Measurements from ENCODE around the gene PITPNC1. TPM values are rescaled to one million over a fixed set of nuclear protein-coding genes. Genes with fewer than 3 reads are reported as not detected.
A peak's percentile ranks its signal among the peaks of the same experiment; 100 is the strongest.
"Not testable (repeated sequence)": the region's sequence is repeated elsewhere in the genome, so short reads cannot be mapped to it uniquely, and the experiment has no call there.

The PITPNC1 gene
- total RNA-seq, 1 experiment from 2014 or later: 40.1 TPM

DNA sequence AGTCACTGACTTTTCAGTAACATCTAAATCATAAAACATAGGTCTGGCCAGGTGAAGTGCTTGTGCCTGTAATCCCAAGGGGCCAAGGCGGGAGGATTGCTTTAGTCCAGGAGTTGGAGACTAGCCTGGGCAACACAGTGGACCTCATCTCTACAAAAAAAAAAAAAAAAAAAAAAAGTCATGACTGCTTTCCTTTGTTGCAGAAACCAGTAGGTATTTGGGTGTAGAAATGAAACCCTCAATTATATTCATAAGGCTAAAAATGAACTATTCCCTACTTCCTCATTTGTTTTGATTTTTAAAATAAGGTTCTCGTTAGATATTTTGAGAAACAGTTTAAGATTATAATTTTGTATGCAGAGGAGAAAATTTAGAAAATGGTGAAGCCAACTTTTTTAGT, 26.0 kb downstream of the PITPNC1 start:
- no TSS peak for BruUV-seq (replicated peaks)
- intact Hi-C loops (cut with micrococcal nuclease): no loop called here
- CTCF ChIA-PET: interaction anchor here (0.9 kb wide), 1 partner anchor 25 kb away, joined by 3 read pairs; no protein-coding TSS in a partner anchor
- Mint-ChIP-seq H3K9me3 (ENCODE audit: unreplicated experiment) (no peaks in the 10 kb centered on the region), H3K4me1 (ENCODE audit: insufficient read depth, unreplicated experiment) (no peaks in the 10 kb centered on the region), H3K27ac (ENCODE audit: low read depth, unreplicated experiment) (no peak overlapping the region), H3K27me3 (ENCODE audit: insufficient read depth, unreplicated experiment) (no peaks in the 10 kb centered on the region), H3K4me3 (ENCODE audit: unreplicated experiment) (no peak overlapping the region), H3K36me3 (ENCODE audit: insufficient read depth, unreplicated experiment) (no peaks in the 10 kb centered on the region)
- TF ChIP-seq, protein P1, sequence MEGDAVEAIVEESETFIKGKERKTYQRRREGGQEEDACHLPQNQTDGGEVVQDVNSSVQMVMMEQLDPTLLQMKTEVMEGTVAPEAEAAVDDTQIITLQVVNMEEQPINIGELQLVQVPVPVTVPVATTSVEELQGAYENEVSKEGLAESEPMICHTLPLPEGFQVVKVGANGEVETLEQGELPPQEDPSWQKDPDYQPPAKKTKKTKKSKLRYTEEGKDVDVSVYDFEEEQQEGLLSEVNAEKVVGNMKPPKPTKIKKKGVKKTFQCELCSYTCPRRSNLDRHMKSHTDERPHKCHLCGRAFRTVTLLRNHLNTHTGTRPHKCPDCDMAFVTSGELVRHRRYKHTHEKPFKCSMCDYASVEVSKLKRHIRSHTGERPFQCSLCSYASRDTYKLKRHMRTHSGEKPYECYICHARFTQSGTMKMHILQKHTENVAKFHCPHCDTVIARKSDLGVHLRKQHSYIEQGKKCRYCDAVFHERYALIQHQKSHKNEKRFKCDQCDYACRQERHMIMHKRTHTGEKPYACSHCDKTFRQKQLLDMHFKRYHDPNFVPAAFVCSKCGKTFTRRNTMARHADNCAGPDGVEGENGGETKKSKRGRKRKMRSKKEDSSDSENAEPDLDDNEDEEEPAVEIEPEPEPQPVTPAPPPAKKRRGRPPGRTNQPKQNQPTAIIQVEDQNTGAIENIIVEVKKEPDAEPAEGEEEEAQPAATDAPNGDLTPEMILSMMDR (IDR thresholded peaks at IDR 0.05; ENCODE audit: unreplicated experiment): no peak
- DNase-seq (ENCODE audit: unreplicated experiment): no peak
- POLR2A ChIA-PET: interaction anchor here (0.6 kb wide), 1 partner anchor 422 kb away, joined by 4 read pairs; no protein-coding TSS in a partner anchor

DNA sequence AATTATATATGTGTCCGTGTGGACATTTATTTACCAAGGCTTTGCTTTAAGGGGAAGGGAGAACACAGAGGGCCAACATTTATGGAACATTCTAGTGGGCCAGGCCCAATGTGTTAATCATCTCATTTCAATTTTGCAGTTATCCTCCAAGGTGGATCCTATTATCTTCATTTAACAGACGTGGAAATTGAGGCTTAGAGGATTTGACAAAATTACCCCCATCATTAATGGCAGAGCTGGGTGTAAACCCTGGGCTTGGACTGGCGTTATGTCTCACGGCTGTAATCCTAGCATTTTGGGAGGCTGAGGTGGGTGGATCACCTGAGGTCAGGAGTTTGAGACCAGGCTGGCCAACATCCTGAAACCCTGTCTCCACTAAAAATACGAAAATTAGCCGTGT, 26.4 kb downstream of the PITPNC1 start:
- POLR2A ChIA-PET: interaction anchor here (0.6 kb wide), 2 partner anchors 168 to 421 kb away, joined by 3 to 4 read pairs; no protein-coding TSS in a partner anchor
- BruUV-seq (replicated peaks): no TSS peak
- intact Hi-C loops (cut with micrococcal nuclease): no loop called here
- peaks cover 2% of the 10 kb centered on the region for H3K4me1 Mint-ChIP-seq (ENCODE audit: insufficient read depth, unreplicated experiment)
- TF ChIP-seq, protein P1 (IDR thresholded peaks at IDR 0.05; ENCODE audit: unreplicated experiment): no peak
- no peak overlapping the region for H3K4me3 Mint-ChIP-seq (ENCODE audit: unreplicated experiment)
- no peak for DNase-seq (ENCODE audit: unreplicated experiment)
- H3K36me3 Mint-ChIP-seq (ENCODE audit: insufficient read depth, unreplicated experiment): no peaks in the 10 kb centered on the region
- no peak overlapping the region for H3K27ac Mint-ChIP-seq (ENCODE audit: low read depth, unreplicated experiment)
- H3K27me3 Mint-ChIP-seq (ENCODE audit: insufficient read depth, unreplicated experiment): no peaks in the 10 kb centered on the region
- CTCF ChIA-PET: no interaction called here
- no peaks in the 10 kb centered on the region for H3K9me3 Mint-ChIP-seq (ENCODE audit: unreplicated experiment)

DNA sequence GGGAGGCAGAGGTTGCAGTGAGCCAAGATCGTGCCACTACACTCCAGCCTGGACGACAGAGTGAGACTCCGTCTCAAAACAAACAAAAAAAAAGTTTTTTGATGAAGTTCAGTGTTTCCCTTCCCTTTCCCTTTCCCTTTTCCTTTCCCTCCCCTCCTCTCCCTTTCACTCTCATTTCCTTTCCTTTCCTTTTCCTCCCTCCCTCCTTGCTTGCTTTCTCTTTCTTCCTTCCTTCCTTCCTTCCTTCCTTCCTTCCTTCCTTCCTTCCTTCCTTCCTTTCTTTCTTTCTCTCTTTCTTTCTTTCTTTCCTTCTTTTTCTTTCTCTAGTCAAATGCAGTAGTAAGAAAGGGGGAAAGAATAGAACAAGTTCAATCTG, 31.4 kb downstream of the PITPNC1 start:
- intact Hi-C loops (cut with micrococcal nuclease); H3K27ac Mint-ChIP-seq (ENCODE audit: low read depth, unreplicated experiment); H3K27me3 Mint-ChIP-seq (ENCODE audit: insufficient read depth, unreplicated experiment); H3K9me3 Mint-ChIP-seq (ENCODE audit: unreplicated experiment); H3K36me3 Mint-ChIP-seq (ENCODE audit: insufficient read depth, unreplicated experiment); POLR2A ChIA-PET; DNase-seq (ENCODE audit: unreplicated experiment); H3K4me3 Mint-ChIP-seq (ENCODE audit: unreplicated experiment); BruUV-seq (replicated peaks): not testable (repeated sequence)
- H3K4me1 Mint-ChIP-seq (ENCODE audit: insufficient read depth, unreplicated experiment): peaks cover 29% of the 10 kb centered on the region
- CTCF ChIA-PET: interaction anchor here (0.6 kb wide), 1 partner anchor 410 kb away, joined by 3 read pairs; no protein-coding TSS in a partner anchor

DNA sequence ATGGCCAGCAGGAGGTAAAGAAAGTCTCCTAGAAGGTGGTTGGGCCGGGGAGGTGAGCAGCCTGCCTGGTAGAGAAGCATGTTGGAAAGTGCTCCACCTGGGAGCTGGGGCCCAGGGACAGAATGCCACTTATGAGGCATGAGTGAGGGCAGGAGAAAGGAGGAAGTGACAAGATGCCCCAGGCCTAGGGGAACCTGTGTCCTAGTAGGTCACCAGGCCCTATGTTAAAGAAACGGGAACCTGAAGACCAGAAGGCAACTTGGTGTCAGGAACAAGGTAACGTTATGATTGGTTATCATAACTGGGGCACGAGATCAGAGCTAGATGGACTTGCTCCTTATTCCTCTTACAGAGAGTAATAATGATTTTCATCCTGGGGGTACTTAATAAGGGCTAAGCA, 34.3 kb downstream of the PITPNC1 start:
- ChIA-PET POLR2A (no interaction called here), CTCF (interaction anchor here (0.8 kb wide), 2 partner anchors 64 to 1097 kb away, joined by 3 to 4 read pairs; no protein-coding TSS in a partner anchor)
- Mint-ChIP-seq H3K36me3 (ENCODE audit: insufficient read depth, unreplicated experiment) (no peaks in the 10 kb centered on the region), H3K27me3 (ENCODE audit: insufficient read depth, unreplicated experiment) (no peaks in the 10 kb centered on the region), H3K4me1 (ENCODE audit: insufficient read depth, unreplicated experiment) (peaks cover 39% of the 10 kb centered on the region), H3K4me3 (ENCODE audit: unreplicated experiment) (no peak overlapping the region), H3K9me3 (ENCODE audit: unreplicated experiment) (no peaks in the 10 kb centered on the region), H3K27ac (ENCODE audit: low read depth, unreplicated experiment) (peak overlapping the region; percentile 22)
- intact Hi-C loops (cut with micrococcal nuclease): no loop called here
- TF ChIP-seq, protein P1 (IDR thresholded peaks at IDR 0.05; ENCODE audit: unreplicated experiment): no peak
- no TSS peak for BruUV-seq (replicated peaks)
- DNase-seq (ENCODE audit: unreplicated experiment): no peak

DNA sequence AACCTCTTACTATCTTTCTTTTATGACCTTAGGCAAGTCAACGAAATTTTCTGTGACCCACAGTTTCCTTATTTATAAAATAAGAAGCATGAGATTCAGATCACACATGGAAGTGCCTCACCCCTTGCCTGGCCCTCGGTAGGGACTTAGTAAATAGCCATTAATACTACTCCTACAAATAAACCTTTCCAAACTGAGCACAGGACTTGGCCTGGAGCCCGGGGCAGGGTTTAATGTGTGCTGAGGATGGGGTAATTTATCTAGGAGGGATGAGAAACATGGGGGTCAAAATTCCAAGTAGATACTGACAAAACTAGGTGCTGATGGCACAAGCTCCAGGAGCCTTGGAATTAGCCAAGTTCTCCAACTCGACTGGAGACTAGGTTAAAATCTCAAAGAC, 35.0 kb downstream of the PITPNC1 start:
- CTCF ChIA-PET: interaction anchor here (0.6 to 0.8 kb wide), 2 partner anchors 19 to 1097 kb away, joined by 3 read pairs; no protein-coding TSS in a partner anchor
- no peaks in the 10 kb centered on the region for H3K36me3 Mint-ChIP-seq (ENCODE audit: insufficient read depth, unreplicated experiment)
- no peak for DNase-seq (ENCODE audit: unreplicated experiment)
- H3K4me3 Mint-ChIP-seq (ENCODE audit: unreplicated experiment): no peak overlapping the region
- peak overlapping the region; percentile 22 for H3K27ac Mint-ChIP-seq (ENCODE audit: low read depth, unreplicated experiment)
- no peaks in the 10 kb centered on the region for H3K27me3 Mint-ChIP-seq (ENCODE audit: insufficient read depth, unreplicated experiment)
- H3K9me3 Mint-ChIP-seq (ENCODE audit: unreplicated experiment): no peaks in the 10 kb centered on the region
- POLR2A ChIA-PET: no interaction called here
- no TSS peak for BruUV-seq (replicated peaks)
- peaks cover 39% of the 10 kb centered on the region for H3K4me1 Mint-ChIP-seq (ENCODE audit: insufficient read depth, unreplicated experiment)
- TF ChIP-seq, protein P1 (IDR thresholded peaks at IDR 0.05; ENCODE audit: unreplicated experiment): no peak
- intact Hi-C loops (cut with micrococcal nuclease): no loop called here

Data from MCF 10A (cell line).